MCF 10A (cell line): ENCODE data around the gene CALY. TPM values are rescaled to one million over a fixed set of nuclear protein-coding genes. Genes with fewer than 3 reads are reported as not detected.
"Not testable (repeated sequence)": the region's sequence is repeated elsewhere in the genome, so short reads cannot be mapped to it uniquely, and the experiment has no call there.

ENCODE experiments used
- BruUV-seq: library from RNA; stranded (reverse); fragments of 400-500 nt; replicated peaks from 2 replicates; lab custom pipeline; 2021; lab: Mats Ljungman, UMichigan
- CTCF ChIA-PET: fragments of 300-600 bp; sonication (Branson Sonifier 250); formaldehyde crosslinking; extraction: SDS; loops from one replicate; lab custom pipeline; 2021; ENCODE audit warnings: antibody characterized with exemption, inconsistent platforms; lab: Yijun Ruan, JAX
- POLR2A ChIA-PET: fragments of 300-600, 350-650 bp; sonication (Branson Sonifier 250); formaldehyde crosslinking; extraction: SDS; loops from one replicate; lab custom pipeline; 2020; ENCODE audit warnings: antibody characterized with exemption, inconsistent platforms; lab: Yijun Ruan, JAX
- DNase-seq: peaks from one replicate; pipeline ENCODE4 v3.0.0-alpha.2; 2018; ENCODE audit not compliant: unreplicated experiment
- H3K27ac Mint-ChIP-seq: one replicate; pipeline ENCODE4 v1.8.0; 2022; ENCODE audit warnings: mild to moderate bottlenecking, low read depth, mixed read lengths; ENCODE audit not compliant: unreplicated experiment
- H3K27me3 Mint-ChIP-seq: one replicate; pipeline ENCODE4 v1.8.0; 2022; ENCODE audit warnings: mixed read lengths; ENCODE audit not compliant: insufficient read depth, unreplicated experiment
- H3K36me3 Mint-ChIP-seq: one replicate; pipeline ENCODE4 v1.8.0; 2022; ENCODE audit warnings: mild to moderate bottlenecking, moderate library complexity, mixed read lengths; ENCODE audit not compliant: insufficient read depth, unreplicated experiment
- H3K4me1 Mint-ChIP-seq: one replicate; pipeline ENCODE4 v1.8.0; 2022; ENCODE audit warnings: mixed read lengths; ENCODE audit not compliant: insufficient read depth, unreplicated experiment
- H3K4me3 Mint-ChIP-seq: one replicate; pipeline ENCODE4 v1.8.0; 2022; ENCODE audit warnings: mild to moderate bottlenecking, moderate library complexity, mixed read lengths; ENCODE audit not compliant: unreplicated experiment
- H3K9me3 Mint-ChIP-seq: one replicate; pipeline ENCODE4 v1.8.0; 2022; ENCODE audit warnings: mixed read lengths; ENCODE audit not compliant: unreplicated experiment
- CTCF ChIP-seq: fragments of 200-600 bp; IDR thresholded peaks from one replicate; pipeline ENCODE4 v1.8.0; 2022; ENCODE audit warnings: antibody characterized with exemption, mild to moderate bottlenecking; ENCODE audit not compliant: unreplicated experiment
- intact Hi-C: fragments of 100-400 bp; cut with micrococcal nuclease; formaldehyde crosslinking; loops from 2 replicates; pipeline ENCODE4 v1.14.1; 2022
- total RNA-seq: library from RNA; stranded (reverse); gene quantifications from 2 replicates; pipeline ENCODE4 v1.2.3, GENCODE V29; 2022

Gene CALY
- total RNA-seq, 1 experiment from 2014 or later: not detected

- BruUV-seq: no TSS peak
- Mint-ChIP-seq H3K4me1 (peaks cover 5% of the 10 kb centered on the region), H3K4me3 (peak overlapping the region; percentile 71), H3K9me3 (no peaks in the 10 kb centered on the region), H3K36me3 (no peaks in the 10 kb centered on the region), H3K27ac (no peak overlapping the region), H3K27me3 (no peaks in the 10 kb centered on the region)
- no peak for TF ChIP-seq CTCF
- POLR2A ChIA-PET: interaction anchor here (0.7 to 1.4 kb wide), 3 partner anchors 12 to 121 kb away, joined by 3 to 8 read pairs (median 5); partner anchors contain the start of gene MTG1
- intact Hi-C loops: no loop called here
- DNase-seq: peak; percentile 29
- CTCF ChIA-PET: interaction anchor here (0.9 to 1.1 kb wide), 2 partner anchors 10 to 115 kb away, joined by 3 to 4 read pairs; no protein-coding TSS in a partner anchor
Measured at GRCh38 chr10:133378251-133379096, 41.8 kb upstream of the CALY start.

- peaks cover 5% of the 10 kb centered on the region for H3K4me1 Mint-ChIP-seq
- peak overlapping the region; percentile 71 for H3K4me3 Mint-ChIP-seq
- DNase-seq: no peak
- no peak overlapping the region for H3K27ac Mint-ChIP-seq
- no peak for TF ChIP-seq CTCF
- no peaks in the 10 kb centered on the region for H3K9me3 Mint-ChIP-seq
- ChIA-PET CTCF (interaction anchor here (0.9 to 1.1 kb wide), 2 partner anchors 9 to 115 kb away, joined by 3 to 4 read pairs; no protein-coding TSS in a partner anchor), POLR2A (interaction anchor here (0.7 to 1.4 kb wide), 3 partner anchors 13 to 121 kb away, joined by 3 to 8 read pairs (median 5); partner anchors contain the start of gene MTG1)
- peaks cover 5% of the 10 kb centered on the region for H3K36me3 Mint-ChIP-seq
- intact Hi-C loops: no loop called here
- H3K27me3 Mint-ChIP-seq: no peaks in the 10 kb centered on the region
- BruUV-seq: no TSS peak
Measured at GRCh38 chr10:133377818-133378250, 41.1 kb upstream of the CALY start.

- peaks cover 5% of the 10 kb centered on the region for H3K4me1 Mint-ChIP-seq
- no peak overlapping the region for H3K27ac Mint-ChIP-seq
- intact Hi-C loops: no loop called here
- no TSS peak for BruUV-seq
- peaks cover 6% of the 10 kb centered on the region for H3K36me3 Mint-ChIP-seq
- no peaks in the 10 kb centered on the region for H3K27me3 Mint-ChIP-seq
- H3K9me3 Mint-ChIP-seq: no peaks in the 10 kb centered on the region
- no peak for TF ChIP-seq CTCF
- POLR2A ChIA-PET: interaction anchor here (1.4 kb wide), 1 partner anchor 14 kb away, joined by 5 read pairs; no protein-coding TSS in a partner anchor
- DNase-seq: no peak
- H3K4me3 Mint-ChIP-seq: peak overlapping the region; percentile 38
- CTCF ChIA-PET: interaction anchor here (0.6 to 0.9 kb wide), 2 partner anchors 8 to 116 kb away, joined by 3 to 5 read pairs; no protein-coding TSS in a partner anchor
Measured at GRCh38 chr10:133377025-133377817, 40.5 kb upstream of the CALY start.

GRCh38 chr10:133376183-133376582 is 39.5 kb upstream of the CALY start:
- BruUV-seq, POLR2A ChIA-PET, H3K27me3 Mint-ChIP-seq, DNase-seq, intact Hi-C loops, H3K9me3 Mint-ChIP-seq, H3K27ac Mint-ChIP-seq, H3K4me3 Mint-ChIP-seq, CTCF ChIA-PET: not testable (repeated sequence)
- Mint-ChIP-seq H3K4me1 (peaks cover 10% of the 10 kb centered on the region), H3K36me3 (peaks cover 10% of the 10 kb centered on the region)
